Loucy (cell line): ENCODE results near the gene SLC7A8.

Experiments
- H2AFZ ChIP-seq: fragments of 200-600 bp; sonication (generic); 2 replicates; pipeline ENCODE4 v1.6.0; 2016; ENCODE audit warnings: antibody characterized with exemption, mild to moderate bottlenecking, low read length, moderate library complexity
- H3F3A ChIP-seq: fragments of 200-600 bp; 2 replicates; pipeline ENCODE4 v1.6.0; 2016; ENCODE audit warnings: antibody characterized with exemption, low read depth, mild to moderate bottlenecking
- H3K27me3 ChIP-seq: fragments of 200-600 bp; sonication (generic); 2 replicates; pipeline ENCODE4 v1.6.1; 2014; ENCODE audit warnings: low read length, mild to moderate bottlenecking; ENCODE audit not compliant: insufficient read depth, poor library complexity, severe bottlenecking
- H3K36me3 ChIP-seq: fragments of 200-600 bp; sonication (generic); 2 replicates; pipeline ENCODE4 v1.6.1; 2016; ENCODE audit warnings: low read length; ENCODE audit not compliant: insufficient read depth
- H3K4me1 ChIP-seq: fragments of 200-600 bp; sonication (generic); 2 replicates; pipeline ENCODE4 v1.5.1; 2014; ENCODE audit warnings: low read length, mild to moderate bottlenecking; ENCODE audit not compliant: insufficient read depth, poor library complexity, severe bottlenecking
- H3K4me2 ChIP-seq: fragments of 200-600 bp; sonication (generic); 2 replicates; pipeline ENCODE4 v1.6.0; 2014; ENCODE audit warnings: antibody characterized with exemption, low read length, low read depth, mild to moderate bottlenecking; ENCODE audit not compliant: poor library complexity, severe bottlenecking
- H3K4me3 ChIP-seq: fragments of 200-600 bp; sonication (generic); 2 replicates; pipeline ENCODE4 v1.5.1; 2014; ENCODE audit warnings: low read length, mild to moderate bottlenecking, mixed read lengths; ENCODE audit not compliant: poor library complexity, severe bottlenecking
- H3K79me2 ChIP-seq: fragments of 200-600 bp; sonication (generic); 2 replicates; pipeline ENCODE4 v1.6.1; 2014; ENCODE audit warnings: low read length; ENCODE audit not compliant: insufficient read depth
- H3K9ac ChIP-seq: fragments of 200-600 bp; sonication (generic); 2 replicates; pipeline ENCODE4 v1.6.0; 2014; ENCODE audit warnings: mild to moderate bottlenecking, low read depth, low read length, moderate library complexity; ENCODE audit not compliant: poor library complexity, severe bottlenecking
- H3K9me2 ChIP-seq: fragments of 200-600 bp; sonication (generic); replicated peaks from 2 replicates; pipeline ENCODE4 v1.6.1; 2016; ENCODE audit warnings: low read depth, low read length, mixed read lengths
- H3K9me3 ChIP-seq: fragments of 200-600 bp; sonication (generic); 2 replicates; pipeline ENCODE4 v1.6.1; 2014; ENCODE audit warnings: mild to moderate bottlenecking, antibody characterized with exemption, low read length, low read depth; ENCODE audit not compliant: insufficient read depth
- H4K20me1 ChIP-seq: fragments of 200-600 bp; sonication (generic); 2 replicates; pipeline ENCODE4 v1.6.0; 2014; ENCODE audit warnings: antibody characterized with exemption, low read length, mild to moderate bottlenecking; ENCODE audit not compliant: insufficient read depth, poor library complexity, severe bottlenecking
- CTCF ChIP-seq: fragments of 200-600 bp; sonication (generic); conservative IDR thresholded peaks from 2 replicates; pipeline ENCODE4 v1.5.1; 2014; ENCODE audit warnings: mild to moderate bottlenecking, antibody characterized with exemption, low read length
- EZH2phosphoT487 ChIP-seq: fragments of 200-600 bp; IDR thresholded peaks from 2 replicates; pipeline ENCODE4 v1.6.1; 2018; ENCODE audit warnings: antibody characterized with exemption, mild to moderate bottlenecking, moderate library complexity, borderline replicate concordance

The SLC7A8 gene

GRCh38 chr14:23097786-23098185, 85.7 kb downstream of the SLC7A8 start:
- Histone ChIP-seq H3K9me2 (no peaks in the 10 kb centered on the region), H3K4me2 (peak overlapping the region; percentile 79), H3K27me3 (no peaks in the 10 kb centered on the region), H3K9me3 (no peaks in the 10 kb centered on the region), H3K79me2 (peaks cover 55% of the 10 kb centered on the region), H3K9ac (no peak overlapping the region), H3F3A (no peaks in the 10 kb centered on the region), H2AFZ (no peak overlapping the region), H3K4me3 (no peak overlapping the region), H4K20me1 (peaks cover 30% of the 10 kb centered on the region), H3K36me3 (peaks cover 3% of the 10 kb centered on the region; the same call in 1 of the 2 replicates), H3K4me1 (peaks cover 34% of the 10 kb centered on the region)
- TF ChIP-seq EZH2phosphoT487 (no peak), CTCF (no peak)

GRCh38 chr14:23095196-23096108, 88.0 kb downstream of the SLC7A8 start, which contains the start of gene C14orf119:
C14orf119 (plus strand) TSS chr14:23095505; CDS start chr14:23097659, 2,154 bp downstream.
- H3K9ac ChIP-seq, result peak within 1 kb of the TSS; percentile 90
- peaks cover 45% of the 10 kb centered on the region for H4K20me1 ChIP-seq
- no peaks in the 10 kb centered on the region for H3K9me3 ChIP-seq
- no peaks in the 10 kb centered on the region for H3F3A ChIP-seq
- peaks cover 19% of the 10 kb centered on the region for H3K36me3 ChIP-seq
- peak within 1 kb of the TSS; percentile 87 for H3K4me3 ChIP-seq
- no peaks in the 10 kb centered on the region for H3K9me2 ChIP-seq
- peak within 1 kb of the TSS; percentile 86 for H3K4me2 ChIP-seq
- H2AFZ ChIP-seq, result peak within 1 kb of the TSS; percentile 86
- no peaks in the 10 kb centered on the region for H3K27me3 ChIP-seq
- peaks cover 46% of the 10 kb centered on the region for H3K4me1 ChIP-seq
- TF ChIP-seq CTCF (no peak), EZH2phosphoT487 (no peak)
- peaks cover 76% of the 10 kb centered on the region for H3K79me2 ChIP-seq

GRCh38 chr14:23094666-23095195, 88.7 kb downstream of the SLC7A8 start, which contains the start of gene ACIN1:
ACIN1 (minus strand) TSS chr14:23095136; CDS start chr14:23095112, 24 bp downstream.
- Histone ChIP-seq H3K9me3 (no peaks in the 10 kb centered on the region), H3K27me3 (no peaks in the 10 kb centered on the region), H3K36me3 (peaks cover 26% of the 10 kb centered on the region), H2AFZ (peak within 1 kb of the TSS; percentile 86), H4K20me1 (peaks cover 48% of the 10 kb centered on the region), H3F3A (no peaks in the 10 kb centered on the region), H3K9ac (peak within 1 kb of the TSS; percentile 90), H3K9me2 (no peaks in the 10 kb centered on the region), H3K4me3 (peak within 1 kb of the TSS; percentile 87), H3K4me2 (peak within 1 kb of the TSS; percentile 86), H3K79me2 (peaks cover 84% of the 10 kb centered on the region), H3K4me1 (peaks cover 46% of the 10 kb centered on the region)
- TF ChIP-seq EZH2phosphoT487, result no peak
- no peak; the same call in 1 of the 2 replicates for TF ChIP-seq CTCF
